Mesendoderm (in vitro differentiated cells): ENCODE results near the gene LRRC75A.
A peak's percentile ranks its signal among the peaks of the same experiment; 100 is the strongest.

Experiments used
- DNase-seq: peaks from one replicate; pipeline ENCODE4 v3.0.0; 2013
- H2AK5ac ChIP-seq: 2 replicates; pipeline ENCODE4 v1.6.1; 2013; ENCODE audit warnings: low read length, inconsistent platforms
- H2BK120ac ChIP-seq: 2 replicates; pipeline ENCODE4 v1.6.1; 2013; ENCODE audit warnings: low read depth, mild to moderate bottlenecking, low read length, moderate library complexity, mixed read lengths
- H2BK15ac ChIP-seq: replicated peaks from 2 replicates; pipeline ENCODE4 v1.6.1; 2013; ENCODE audit warnings: low read depth, mild to moderate bottlenecking, moderate library complexity
- H2BK5ac ChIP-seq: 2 replicates; pipeline ENCODE4 v1.6.1; 2013; ENCODE audit warnings: low read length, inconsistent platforms
- H3K18ac ChIP-seq: 2 replicates; pipeline ENCODE4 v1.6.1; 2013; ENCODE audit warnings: mild to moderate bottlenecking, low read length, mixed read lengths
- H3K23ac ChIP-seq: one replicate; pipeline ENCODE4 v1.6.1; 2013; ENCODE audit warnings: low read length
- H3K27ac ChIP-seq: 2 replicates; pipeline ENCODE4 v1.5.1; 2013; ENCODE audit warnings: low read depth, mild to moderate bottlenecking, inconsistent platforms, low read length, moderate library complexity
- H3K27me3 ChIP-seq: 2 replicates; pipeline ENCODE4 v1.6.1; 2013; ENCODE audit warnings: low read length, control low read depth, mild to moderate bottlenecking, inconsistent platforms; ENCODE audit not compliant: insufficient read depth, poor library complexity
- H3K36me3 ChIP-seq: 2 replicates; pipeline ENCODE4 v1.6.1; 2013; ENCODE audit warnings: low read length, inconsistent platforms; ENCODE audit not compliant: control insufficient read depth, insufficient read depth
- H3K4ac ChIP-seq: one replicate; pipeline ENCODE4 v1.6.1; 2013; ENCODE audit warnings: low read depth, mild to moderate bottlenecking, low read length, moderate library complexity
- H3K4me1 ChIP-seq: 2 replicates; pipeline ENCODE4 v1.6.1; 2013; ENCODE audit warnings: low read depth, low read length, inconsistent platforms; ENCODE audit not compliant: control insufficient read depth
- H3K4me2 ChIP-seq: 2 replicates; pipeline ENCODE4 v1.6.1; 2013; ENCODE audit warnings: low read length
- H3K4me3 ChIP-seq: 2 replicates; pipeline ENCODE4 v1.5.1; 2013; ENCODE audit warnings: mild to moderate bottlenecking, low read length
- H3K56ac ChIP-seq: one replicate; pipeline ENCODE4 v1.6.1; 2013; ENCODE audit warnings: low read length
- H3K79me1 ChIP-seq: 2 replicates; pipeline ENCODE4 v1.6.1; 2013; ENCODE audit warnings: low read length, inconsistent platforms
- H3K79me2 ChIP-seq: 2 replicates; pipeline ENCODE4 v1.6.1; 2013; ENCODE audit warnings: mild to moderate bottlenecking, low read length; ENCODE audit not compliant: control insufficient read depth, insufficient read depth
- H3K9ac ChIP-seq: 2 replicates; pipeline ENCODE4 v1.6.1; 2013; ENCODE audit warnings: low read length, inconsistent platforms
- H4K5ac ChIP-seq: one replicate; pipeline ENCODE4 v1.6.1; 2013; ENCODE audit warnings: low read length
- H4K8ac ChIP-seq: one replicate; pipeline ENCODE4 v1.6.1; 2013; ENCODE audit warnings: low read depth, mild to moderate bottlenecking, control low read depth, low read length, moderate library complexity
- WGBS: extraction: QIAGEN DNeasy Blood & Tissue Kit; methylation state at CpG from one replicate; pipeline ENCODE4 v1.1.7; 2013; ENCODE audit warnings: low lambda C conversion rate, missing lambda C conversion rate; ENCODE audit not compliant: insufficient coverage; ENCODE audit errors: extremely low coverage; 5-methylcytosine and 5-hydroxymethylcytosine counted together

Gene LRRC75A

GRCh38 chr17:16444258-16444886 lies 47.6 kb downstream of the LRRC75A start:
- H3K4me3 ChIP-seq = no peak overlapping the region
- H3K79me2 ChIP-seq = peaks cover 16% of the 10 kb centered on the region
- no peak overlapping the region for H2BK5ac ChIP-seq
- DNase-seq = peak; percentile 60
- WGBS = no CpG with 5 or more reads among the region's 6 CpGs
- H3K23ac ChIP-seq = no peak overlapping the region
- H3K4me1 ChIP-seq = peaks cover 7% of the 10 kb centered on the region
- H3K36me3 ChIP-seq = peaks cover 28% of the 10 kb centered on the region
- H3K18ac ChIP-seq = no peak overlapping the region
- no peak overlapping the region for H2AK5ac ChIP-seq
- H3K4me2 ChIP-seq = no peak overlapping the region
- H2BK15ac ChIP-seq = no peak overlapping the region
- H3K79me1 ChIP-seq = peaks cover 7% of the 10 kb centered on the region
- no peak overlapping the region for H3K4ac ChIP-seq
- no peak overlapping the region for H3K27ac ChIP-seq
- no peak overlapping the region for H3K9ac ChIP-seq
- no peak overlapping the region for H3K56ac ChIP-seq
- H4K5ac ChIP-seq = no peak overlapping the region
- H3K27me3 ChIP-seq = no peaks in the 10 kb centered on the region
- no peak overlapping the region for H2BK120ac ChIP-seq
- H4K8ac ChIP-seq = no peak overlapping the region

- DNase-seq = no peak
- Histone ChIP-seq H3K23ac (no peak overlapping the region), H4K8ac (no peak overlapping the region), H3K56ac (no peak overlapping the region), H3K18ac (no peak overlapping the region), H3K4ac (no peak overlapping the region), H2AK5ac (no peak overlapping the region), H3K4me3 (no peak overlapping the region), H3K4me1 (peaks cover 7% of the 10 kb centered on the region), H3K9ac (no peak overlapping the region), H2BK15ac (no peak overlapping the region), H3K27ac (no peak overlapping the region), H3K4me2 (no peak overlapping the region), H4K5ac (no peak overlapping the region), H3K79me2 (peaks cover 21% of the 10 kb centered on the region), H3K79me1 (peaks cover 7% of the 10 kb centered on the region), H2BK120ac (no peak overlapping the region), H3K27me3 (no peaks in the 10 kb centered on the region), H2BK5ac (no peak overlapping the region), H3K36me3 (peaks cover 27% of the 10 kb centered on the region)
- WGBS = no CpG with 5 or more reads among the region's 27 CpGs
These were observed 48.3 kb downstream of the LRRC75A start for GRCh38 chr17:16443511-16444257.

- Histone ChIP-seq H3K79me2 (peaks cover 21% of the 10 kb centered on the region), H3K18ac (no peak overlapping the region), H3K27me3 (no peaks in the 10 kb centered on the region), H3K23ac (no peak overlapping the region), H3K4me3 (no peak overlapping the region), H3K4me2 (peak overlapping the region; percentile 6), H3K4me1 (peaks cover 7% of the 10 kb centered on the region), H3K36me3 (peaks cover 23% of the 10 kb centered on the region), H2BK120ac (no peak overlapping the region), H3K27ac (no peak overlapping the region), H3K79me1 (peaks cover 7% of the 10 kb centered on the region), H3K9ac (peak overlapping the region; percentile 96), H4K5ac (no peak overlapping the region), H2AK5ac (no peak overlapping the region), H2BK15ac (no peak overlapping the region), H2BK5ac (no peak overlapping the region), H4K8ac (no peak overlapping the region), H3K4ac (no peak overlapping the region), H3K56ac (peak overlapping the region; percentile 47)
- WGBS = no CpG with 5 or more reads among the region's 7 CpGs
- peak; percentile 52 for DNase-seq
These were observed 49.1 kb downstream of the LRRC75A start for GRCh38 chr17:16442594-16443510.

- Histone ChIP-seq H2BK15ac (no peak overlapping the region), H2BK5ac (no peak overlapping the region), H2BK120ac (no peak overlapping the region), H2AK5ac (no peak overlapping the region), H3K27ac (no peak overlapping the region), H3K4me3 (no peak overlapping the region), H3K36me3 (peaks cover 23% of the 10 kb centered on the region), H3K56ac (peak overlapping the region; percentile 47), H3K4me1 (peaks cover 7% of the 10 kb centered on the region), H3K18ac (no peak overlapping the region), H4K8ac (no peak overlapping the region), H3K79me1 (peaks cover 7% of the 10 kb centered on the region), H3K79me2 (peaks cover 21% of the 10 kb centered on the region), H3K4me2 (peak overlapping the region; percentile 6), H3K9ac (peak overlapping the region; percentile 96), H3K23ac (no peak overlapping the region), H3K4ac (no peak overlapping the region), H3K27me3 (no peaks in the 10 kb centered on the region), H4K5ac (no peak overlapping the region)
- no peak for DNase-seq
- WGBS = no CpG with 5 or more reads among the region's 1 CpG
These were observed 49.9 kb downstream of the LRRC75A start for GRCh38 chr17:16442141-16442540.

- WGBS = no CpG with 5 or more reads among the region's 3 CpGs
- Histone ChIP-seq H3K4me2 (peak overlapping the region; percentile 81), H3K56ac (peak overlapping the region; percentile 97), H4K8ac (no peak overlapping the region), H3K23ac (no peak overlapping the region), H3K9ac (peak overlapping the region; percentile 96), H3K4me1 (peaks cover 11% of the 10 kb centered on the region), H3K79me1 (peaks cover 7% of the 10 kb centered on the region), H3K36me3 (peaks cover 23% of the 10 kb centered on the region), H3K4me3 (peak overlapping the region; percentile 46), H3K27ac (no peak overlapping the region), H2AK5ac (no peak overlapping the region), H4K5ac (no peak overlapping the region), H3K4ac (no peak overlapping the region), H3K27me3 (no peaks in the 10 kb centered on the region), H3K79me2 (peaks cover 21% of the 10 kb centered on the region), H2BK5ac (no peak overlapping the region), H2BK120ac (no peak overlapping the region), H3K18ac (no peak overlapping the region), H2BK15ac (no peak overlapping the region)
- no peak for DNase-seq
These were observed 50.9 kb downstream of the LRRC75A start for GRCh38 chr17:16440901-16441629.
